Caco-2 (cell line): Measurements from ENCODE around the gene MED25. TPM values are rescaled to one million over a fixed set of nuclear protein-coding genes. Genes with fewer than 3 reads are reported as not detected.
A peak's percentile ranks its signal among the peaks of the same experiment; 100 is the strongest.

Experiments used
- BruUV-seq: library from RNA; stranded (reverse); fragments of 400-500 nt; replicated peaks from 2 replicates; lab custom pipeline; 2021; lab: Mats Ljungman, UMichigan
- CTCF ChIA-PET: fragments of 300-600 bp; sonication (Branson Sonifier 250); formaldehyde crosslinking; loops from one replicate; lab custom pipeline; 2022; ENCODE audit warnings: antibody characterized with exemption; lab: Charles Lee
- POLR2A ChIA-PET: fragments of 300-600 bp; sonication (Branson Sonifier 250); formaldehyde crosslinking; loops from one replicate; lab custom pipeline; 2022; ENCODE audit warnings: antibody characterized with exemption; lab: Charles Lee
- DNase-seq, 2 experiments: peaks; one replicate each; pipeline versions ENCODE4 v3.0.0 to v3.0.0-alpha.2; 2020 to 2022
- H3K27me3 ChIP-seq: replicated peaks from 2 replicates; pipeline ENCODE4 v1.6.0; 2011; ENCODE audit warnings: low read length; ENCODE audit not compliant: control insufficient read depth, insufficient read depth
- H3K36me3 ChIP-seq: 2 replicates; pipeline ENCODE4 v1.5.1; 2011; ENCODE audit warnings: low read length; ENCODE audit not compliant: control insufficient read depth, insufficient read depth
- H3K4me1 ChIP-seq: fragments of 250-450 bp; sonication (Bioruptor Pico); 2 replicates; pipeline ENCODE4 v1.5.1; 2020; ENCODE audit warnings: mild to moderate bottlenecking
- H3K4me3 ChIP-seq: 2 replicates; pipeline ENCODE4 v1.5.1; 2011; ENCODE audit warnings: low read depth, mild to moderate bottlenecking, control low read depth, low read length
- H3K9me3 ChIP-seq: fragments of 250-450 bp; sonication (Bioruptor Pico); 2 replicates; pipeline ENCODE4 v1.5.1; 2020; ENCODE audit warnings: mild to moderate bottlenecking, moderate library complexity
- H3K27ac Mint-ChIP-seq: one replicate; pipeline ENCODE4 v1.8.0; 2022; ENCODE audit warnings: mixed read lengths; ENCODE audit not compliant: unreplicated experiment
- H3K27me3 Mint-ChIP-seq: one replicate; pipeline ENCODE4 v1.8.0; 2022; ENCODE audit warnings: mixed read lengths; ENCODE audit not compliant: insufficient read depth, unreplicated experiment
- H3K36me3 Mint-ChIP-seq: one replicate; pipeline ENCODE4 v1.8.0; 2022; ENCODE audit warnings: mild to moderate bottlenecking, mixed read lengths; ENCODE audit not compliant: insufficient read depth, unreplicated experiment
- H3K4me1 Mint-ChIP-seq: one replicate; pipeline ENCODE4 v1.8.0; 2022; ENCODE audit warnings: low read depth, mixed read lengths; ENCODE audit not compliant: unreplicated experiment
- H3K4me3 Mint-ChIP-seq: one replicate; pipeline ENCODE4 v1.8.0; 2022; ENCODE audit warnings: mild to moderate bottlenecking, moderate library complexity, mixed read lengths; ENCODE audit not compliant: unreplicated experiment
- H3K9me3 Mint-ChIP-seq: one replicate; pipeline ENCODE4 v1.8.0; 2022; ENCODE audit warnings: mixed read lengths; ENCODE audit not compliant: unreplicated experiment
- intact Hi-C: fragments of 100-400 bp; cut with micrococcal nuclease; formaldehyde crosslinking; loops from one replicate; pipeline ENCODE4 v1.10.0; 2022; ENCODE audit not compliant: unreplicated experiment
- total RNA-seq: library from RNA; stranded (reverse); gene quantifications from 2 replicates; pipeline ENCODE4 v1.2.3, GENCODE V29; 2022
- TF ChIP-seq, protein P1 (sequence below), 2 experiments: fragments of 200-600 bp in 1 of 2; IDR thresholded peaks; 1 replicate in 1 of 2; 2 replicates in 1 of 2; pipeline versions ENCODE4 v1.5.1 to v1.8.0; 2011 to 2022; ENCODE audit warnings: antibody characterized with exemption in 1 of 2, control low read depth in 1 of 2, inconsistent platforms in 1 of 2, low read depth in 1 of 2, low read length in 1 of 2, mild to moderate bottlenecking in 1 of 2, moderate library complexity in 1 of 2; ENCODE audit not compliant: insufficient read depth in 1 of 2, severe bottlenecking in 1 of 2, unreplicated experiment in 1 of 2

MED25 gene
- total RNA-seq, 1 experiment from 2014 or later = 102 TPM

DNA sequence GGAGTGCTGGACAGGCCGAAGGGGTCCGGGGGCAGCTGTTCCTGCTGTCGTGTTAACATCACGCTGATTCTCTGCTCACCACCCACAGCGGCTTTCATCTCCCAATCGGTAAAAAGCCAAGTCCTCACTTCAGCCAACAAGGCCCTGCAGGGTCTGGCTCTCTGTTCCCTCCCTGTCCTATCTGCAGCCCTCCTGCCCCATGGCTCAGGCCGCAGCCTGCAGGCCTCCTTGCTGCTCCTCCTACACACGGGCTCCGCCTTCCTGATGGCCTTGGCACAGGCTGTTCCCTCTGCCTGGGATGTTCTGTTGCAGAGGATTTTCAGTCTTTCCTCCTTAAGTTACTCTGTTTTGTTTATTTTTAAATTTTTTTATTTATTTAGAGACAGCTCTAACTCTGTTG lies 27.2 kb upstream of the MED25 start:
- Histone ChIP-seq H3K27me3 (no peaks in the 10 kb centered on the region), H3K4me3 (no peak overlapping the region), H3K4me1 (peaks cover 11% of the 10 kb centered on the region), H3K36me3 (peaks cover 2% of the 10 kb centered on the region), H3K9me3 (no peaks in the 10 kb centered on the region)
- Mint-ChIP-seq H3K27ac (peak overlapping the region; percentile 28), H3K4me3 (no peak overlapping the region), H3K27me3 (no peaks in the 10 kb centered on the region), H3K9me3 (no peaks in the 10 kb centered on the region), H3K4me1 (peaks cover 8% of the 10 kb centered on the region), H3K36me3 (peaks cover 65% of the 10 kb centered on the region)
- BruUV-seq = no TSS peak
- intact Hi-C loops = no loop called here
- DNase-seq = no peak
- TF ChIP-seq, protein P1, sequence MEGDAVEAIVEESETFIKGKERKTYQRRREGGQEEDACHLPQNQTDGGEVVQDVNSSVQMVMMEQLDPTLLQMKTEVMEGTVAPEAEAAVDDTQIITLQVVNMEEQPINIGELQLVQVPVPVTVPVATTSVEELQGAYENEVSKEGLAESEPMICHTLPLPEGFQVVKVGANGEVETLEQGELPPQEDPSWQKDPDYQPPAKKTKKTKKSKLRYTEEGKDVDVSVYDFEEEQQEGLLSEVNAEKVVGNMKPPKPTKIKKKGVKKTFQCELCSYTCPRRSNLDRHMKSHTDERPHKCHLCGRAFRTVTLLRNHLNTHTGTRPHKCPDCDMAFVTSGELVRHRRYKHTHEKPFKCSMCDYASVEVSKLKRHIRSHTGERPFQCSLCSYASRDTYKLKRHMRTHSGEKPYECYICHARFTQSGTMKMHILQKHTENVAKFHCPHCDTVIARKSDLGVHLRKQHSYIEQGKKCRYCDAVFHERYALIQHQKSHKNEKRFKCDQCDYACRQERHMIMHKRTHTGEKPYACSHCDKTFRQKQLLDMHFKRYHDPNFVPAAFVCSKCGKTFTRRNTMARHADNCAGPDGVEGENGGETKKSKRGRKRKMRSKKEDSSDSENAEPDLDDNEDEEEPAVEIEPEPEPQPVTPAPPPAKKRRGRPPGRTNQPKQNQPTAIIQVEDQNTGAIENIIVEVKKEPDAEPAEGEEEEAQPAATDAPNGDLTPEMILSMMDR (IDR thresholded peaks at IDR 0.05; ENCODE audit: insufficient read depth in 1 of 2, low read depth in 1 of 2, low read length in 1 of 2, severe bottlenecking in 1 of 2, unreplicated experiment in 1 of 2) = no peak
- CTCF ChIA-PET = no interaction called here
- POLR2A ChIA-PET = no interaction called here

DNA sequence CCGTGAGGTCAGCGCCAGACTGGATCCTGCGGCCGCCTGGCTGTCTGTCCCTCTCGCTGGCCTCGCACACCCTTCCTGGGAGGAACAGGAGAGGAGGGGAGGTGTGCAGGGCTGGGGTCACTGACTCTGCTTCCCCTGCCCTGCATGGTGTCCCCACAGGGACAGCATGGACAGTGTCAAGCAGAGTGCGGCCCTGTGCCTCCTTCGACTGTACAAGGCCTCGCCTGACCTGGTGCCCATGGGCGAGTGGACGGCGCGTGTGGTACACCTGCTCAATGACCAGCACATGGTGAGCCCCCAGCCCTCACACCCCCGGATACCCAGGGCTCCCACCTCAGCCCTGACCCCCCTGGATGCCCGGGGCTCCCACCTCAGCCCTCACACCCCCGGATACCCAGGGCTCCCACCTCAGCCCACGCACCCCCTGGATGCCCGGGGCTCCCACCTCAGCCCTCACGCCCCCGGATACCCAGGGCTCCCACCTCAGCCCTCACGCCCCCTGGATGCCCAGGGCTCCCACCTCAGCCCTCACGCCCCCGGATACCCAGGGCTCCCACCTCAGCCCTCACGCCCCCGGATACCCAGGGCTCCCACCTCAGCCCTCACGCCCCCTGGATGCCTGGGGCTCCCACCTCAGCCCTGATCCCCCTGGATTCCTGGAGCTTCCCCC lies 26.2 kb upstream of the MED25 start:
- BruUV-seq = no TSS peak
- H3K4me3 Mint-ChIP-seq = no peak overlapping the region
- Histone ChIP-seq H3K4me1 (peaks cover under 1% of the 10 kb centered on the region; the same call in 1 of the 2 replicates), H3K36me3 (peaks cover 2% of the 10 kb centered on the region), H3K9me3 (no peaks in the 10 kb centered on the region), H3K27me3 (no peaks in the 10 kb centered on the region), H3K4me3 (no peak overlapping the region)
- DNase-seq = no peak
- no peak overlapping the region for H3K27ac Mint-ChIP-seq
- no peaks in the 10 kb centered on the region for H3K4me1 Mint-ChIP-seq
- CTCF ChIA-PET = no interaction called here
- TF ChIP-seq, protein P1 (IDR thresholded peaks at IDR 0.05; ENCODE audit: insufficient read depth in 1 of 2, low read depth in 1 of 2, low read length in 1 of 2, severe bottlenecking in 1 of 2, unreplicated experiment in 1 of 2) = no peak
- no peaks in the 10 kb centered on the region for H3K9me3 Mint-ChIP-seq
- intact Hi-C loops = no loop called here
- no peaks in the 10 kb centered on the region for H3K27me3 Mint-ChIP-seq
- POLR2A ChIA-PET = no interaction called here
- H3K36me3 Mint-ChIP-seq = peaks cover 63% of the 10 kb centered on the region

DNA sequence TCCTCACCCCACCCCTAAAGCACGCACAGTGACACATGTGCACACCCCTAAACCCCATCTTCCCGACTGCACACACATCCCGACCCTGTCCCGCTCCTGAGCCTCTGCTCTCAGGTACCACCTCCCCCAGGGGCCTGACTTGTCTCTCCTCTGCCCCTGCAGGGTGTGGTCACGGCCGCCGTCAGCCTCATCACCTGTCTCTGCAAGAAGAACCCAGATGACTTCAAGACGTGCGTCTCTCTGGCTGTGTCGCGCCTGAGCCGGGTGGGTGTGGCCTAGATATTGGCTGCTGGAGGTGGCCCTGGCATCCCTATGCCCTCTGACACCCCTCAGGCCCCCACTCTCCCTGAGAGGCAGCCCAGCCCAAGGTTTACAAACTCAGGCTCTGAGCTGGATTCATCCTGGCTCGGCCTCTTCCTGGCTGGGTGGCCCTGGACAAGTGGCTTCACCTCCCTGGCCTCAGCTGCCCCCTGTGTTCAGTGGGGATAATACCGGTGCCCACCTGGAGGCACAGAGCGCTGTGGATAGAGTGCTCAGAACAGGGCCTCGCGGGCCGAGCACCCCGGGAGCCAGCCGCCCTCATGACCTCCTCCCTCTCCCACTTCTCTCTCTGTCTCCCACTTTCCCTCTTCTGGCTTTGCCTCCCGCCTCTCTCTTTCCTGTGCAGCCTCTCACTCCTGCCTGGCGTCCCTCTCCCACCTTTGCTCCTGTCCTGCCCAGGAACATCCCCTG lies 25.1 kb upstream of the MED25 start:
- Histone ChIP-seq H3K4me3 (no peak overlapping the region), H3K9me3 (no peaks in the 10 kb centered on the region), H3K27me3 (no peaks in the 10 kb centered on the region), H3K36me3 (peaks cover 2% of the 10 kb centered on the region), H3K4me1 (no peaks in the 10 kb centered on the region)
- TF ChIP-seq, protein P1 (IDR thresholded peaks at IDR 0.05; ENCODE audit: insufficient read depth in 1 of 2, low read depth in 1 of 2, low read length in 1 of 2, severe bottlenecking in 1 of 2, unreplicated experiment in 1 of 2) = no peak
- POLR2A ChIA-PET = no interaction called here
- no peak for DNase-seq
- no peaks in the 10 kb centered on the region for H3K4me1 Mint-ChIP-seq
- no peaks in the 10 kb centered on the region for H3K9me3 Mint-ChIP-seq
- BruUV-seq = no TSS peak
- H3K36me3 Mint-ChIP-seq = peaks cover 64% of the 10 kb centered on the region
- intact Hi-C loops = no loop called here
- no peak overlapping the region for H3K4me3 Mint-ChIP-seq
- CTCF ChIA-PET = interaction anchor here (0.6 kb wide), 1 partner anchor 116 kb away, joined by 3 read pairs; the partner anchor contains the start of gene PRMT1
- no peak overlapping the region for H3K27ac Mint-ChIP-seq
- no peaks in the 10 kb centered on the region for H3K27me3 Mint-ChIP-seq
